Spleen (tissue), 7 donors: ENCODE results near the gene MIEF2.

Experiments used
- POLR2AphosphoS5 ChIP-seq, 3 donors: sonication (generic); formaldehyde crosslinking; IDR thresholded peaks; one replicate each; pipeline ENCODE4 v1.5.1; 2017; ENCODE audit warnings: antibody characterized with exemption in 3 of 3
- TF ChIP-seq, protein P1 (sequence below), 11 experiments: fragments of 200-600 bp in 7 of 11; fragments of 450-650 bp in 4 of 11; sonication (generic) in 4 of 11; IDR thresholded peaks in 8 of 11; conservative IDR thresholded peaks in 3 of 11; 1 replicate in 7 of 11; 2 replicates in 4 of 11; pipeline versions ENCODE4 v1.4.0 to v1.8.0; 2016 to 2021; ENCODE audit warnings: antibody characterized with exemption in 11 of 11, inconsistent platforms in 4 of 11, mild to moderate bottlenecking in 1 of 11
- donor health status: DM: no; HTN: no; CAD: no; lungs with moderate emphysema.
- donor health status: DM: no; HTN: no; CAD: no.
- donor health status: DM: no; HTN: no; CAD: no.

DNA sequence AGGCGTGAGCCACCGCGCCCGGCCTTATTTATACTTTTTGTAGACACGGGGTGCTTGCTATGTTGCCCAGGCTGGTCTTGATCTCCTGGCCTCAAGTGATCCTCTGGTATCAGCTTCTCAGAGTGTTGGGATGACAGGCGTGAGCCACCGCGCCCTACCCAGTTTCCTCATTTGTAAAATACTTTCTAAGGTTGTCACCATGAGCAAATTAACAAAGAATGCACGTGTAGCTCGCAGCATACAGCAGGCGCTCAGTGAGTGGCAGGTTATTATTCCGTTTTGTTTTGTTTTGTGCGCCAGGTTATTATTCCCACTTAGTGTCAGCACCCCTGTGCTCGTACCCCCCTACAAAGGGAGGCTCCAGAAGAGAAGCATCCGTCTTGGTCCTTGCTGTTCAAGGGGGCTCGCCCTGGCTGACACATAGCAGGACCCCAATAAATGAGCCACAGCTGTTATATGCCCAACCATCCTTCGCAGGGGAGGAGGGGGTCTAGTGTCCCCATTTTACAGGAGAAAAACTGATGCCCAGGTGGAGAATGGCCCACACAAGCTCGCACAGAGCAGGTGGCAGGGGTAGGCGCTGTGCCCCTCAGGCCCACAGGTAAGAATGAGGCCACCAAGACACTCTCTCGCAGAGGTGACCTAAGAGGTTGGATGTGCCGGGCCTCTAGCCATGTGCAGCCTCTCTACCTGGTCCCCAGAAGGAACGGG, 686 bp upstream of the MIEF2 start:
- TF ChIP-seq, protein P1, sequence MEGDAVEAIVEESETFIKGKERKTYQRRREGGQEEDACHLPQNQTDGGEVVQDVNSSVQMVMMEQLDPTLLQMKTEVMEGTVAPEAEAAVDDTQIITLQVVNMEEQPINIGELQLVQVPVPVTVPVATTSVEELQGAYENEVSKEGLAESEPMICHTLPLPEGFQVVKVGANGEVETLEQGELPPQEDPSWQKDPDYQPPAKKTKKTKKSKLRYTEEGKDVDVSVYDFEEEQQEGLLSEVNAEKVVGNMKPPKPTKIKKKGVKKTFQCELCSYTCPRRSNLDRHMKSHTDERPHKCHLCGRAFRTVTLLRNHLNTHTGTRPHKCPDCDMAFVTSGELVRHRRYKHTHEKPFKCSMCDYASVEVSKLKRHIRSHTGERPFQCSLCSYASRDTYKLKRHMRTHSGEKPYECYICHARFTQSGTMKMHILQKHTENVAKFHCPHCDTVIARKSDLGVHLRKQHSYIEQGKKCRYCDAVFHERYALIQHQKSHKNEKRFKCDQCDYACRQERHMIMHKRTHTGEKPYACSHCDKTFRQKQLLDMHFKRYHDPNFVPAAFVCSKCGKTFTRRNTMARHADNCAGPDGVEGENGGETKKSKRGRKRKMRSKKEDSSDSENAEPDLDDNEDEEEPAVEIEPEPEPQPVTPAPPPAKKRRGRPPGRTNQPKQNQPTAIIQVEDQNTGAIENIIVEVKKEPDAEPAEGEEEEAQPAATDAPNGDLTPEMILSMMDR (IDR thresholded peaks at IDR 0.05 in 8 of 11, conservative IDR thresholded peaks at IDR 0.05 in 3 of 11), result no peak
- TF ChIP-seq POLR2AphosphoS5 (IDR thresholded peaks at IDR 0.05), result no peak
